HepG2 (cell line): Measurements from ENCODE around the gene GRAMD1A. TPM values are rescaled to one million over a fixed set of nuclear protein-coding genes. Genes with fewer than 3 reads are reported as not detected.

Experiments used
- ARID5B ChIP-seq: IDR thresholded peaks from 2 replicates; pipeline ENCODE4 v1.4.0; 2020; ENCODE audit warnings: mild to moderate bottlenecking, missing genetic modification reagents
- BORCS8-MEF2B ChIP-seq: sonication (generic); formaldehyde crosslinking; IDR thresholded peaks from 2 replicates; pipeline ENCODE4 v1.8.0; 2022; ENCODE audit warnings: mild to moderate bottlenecking, missing genetic modification reagents
- FOXP4 ChIP-seq: sonication (generic); formaldehyde crosslinking; IDR thresholded peaks from 2 replicates; pipeline ENCODE4 v1.4.0; 2020; ENCODE audit warnings: missing genetic modification reagents
- GATAD1 ChIP-seq: IDR thresholded peaks from 2 replicates; pipeline ENCODE4 v1.6.1; 2016; ENCODE audit warnings: missing genetic modification reagents, missing compliant biosample characterization
- GPN1 ChIP-seq: sonication (generic); formaldehyde crosslinking; IDR thresholded peaks from 2 replicates; pipeline ENCODE4 v1.5.1; 2020; ENCODE audit warnings: missing genetic modification reagents, borderline replicate concordance
- GTF2F1 ChIP-seq: fragments of 150-350 bp; IDR thresholded peaks from 2 replicates; pipeline ENCODE4 v1.6.1; 2014; ENCODE audit warnings: low read length
- HOXA5 ChIP-seq: sonication (generic); formaldehyde crosslinking; IDR thresholded peaks from 2 replicates; pipeline ENCODE4 v1.4.0; 2020; ENCODE audit warnings: missing genetic modification reagents
- IRF9 ChIP-seq: sonication (generic); formaldehyde crosslinking; IDR thresholded peaks from 2 replicates; pipeline ENCODE4 v1.8.0; 2022; ENCODE audit warnings: missing genetic modification reagents, mild to moderate bottlenecking, borderline replicate concordance
- MED13 ChIP-seq: sonication (generic); formaldehyde crosslinking; IDR thresholded peaks from 2 replicates; pipeline ENCODE4 v1.5.0; 2020; ENCODE audit warnings: missing genetic modification reagents
- PAXIP1 ChIP-seq: sonication (generic); formaldehyde crosslinking; conservative IDR thresholded peaks from 2 replicates; pipeline ENCODE4 v1.4.0; 2020; ENCODE audit warnings: mild to moderate bottlenecking, missing genetic modification reagents, moderate library complexity
- POGZ ChIP-seq: sonication (generic); formaldehyde crosslinking; IDR thresholded peaks from 2 replicates; pipeline ENCODE4 v1.4.0; 2020; ENCODE audit warnings: mild to moderate bottlenecking, missing genetic modification reagents
- SOX5 ChIP-seq: IDR thresholded peaks from 2 replicates; pipeline ENCODE4 v1.6.1; 2016; ENCODE audit warnings: borderline replicate concordance
- TARDBP ChIP-seq: sonication (generic); formaldehyde crosslinking; IDR thresholded peaks from 2 replicates; pipeline ENCODE4 v1.8.0; 2022; ENCODE audit warnings: mild to moderate bottlenecking, missing genetic modification reagents
- TOPORS ChIP-seq: sonication (generic); formaldehyde crosslinking; IDR thresholded peaks from 2 replicates; pipeline ENCODE4 v1.8.0; 2023; ENCODE audit warnings: mild to moderate bottlenecking, missing genetic modification reagents
- ZBTB20 ChIP-seq: sonication (generic); formaldehyde crosslinking; IDR thresholded peaks from 2 replicates; pipeline ENCODE4 v1.8.1; 2023; ENCODE audit warnings: missing genetic modification reagents, low read depth, mild to moderate bottlenecking, borderline replicate concordance
- ZMYM3 ChIP-seq: sonication (generic); formaldehyde crosslinking; IDR thresholded peaks from 2 replicates; pipeline ENCODE4 v1.5.1; 2020; ENCODE audit warnings: mild to moderate bottlenecking, missing genetic modification reagents
- ZNF234 ChIP-seq: sonication (generic); formaldehyde crosslinking; conservative IDR thresholded peaks from 2 replicates; pipeline ENCODE4 v1.5.1; 2020; ENCODE audit warnings: mild to moderate bottlenecking, missing genetic modification reagents
- ZNF564 ChIP-seq: sonication (generic); formaldehyde crosslinking; IDR thresholded peaks from 2 replicates; pipeline ENCODE4 v1.8.1; 2023; ENCODE audit warnings: mild to moderate bottlenecking, missing genetic modification reagents
- polyA plus RNA-seq, 8 experiments: library from polyadenylated mRNA; depleted of rRNA in 3 of 8; stranded (reverse) in 7 of 8; unstranded in 1 of 8; fragments of >200 nt; fragmentation: Illumina TruSeq in 4 of 8; extraction: Trizol in 4 of 8; gene quantifications; 2 replicates each; pipeline versions ENCODE4 v1.2.1 to v1.2.3, GENCODE V29; 2011 to 2016; ENCODE audit warnings: low read depth in 4 of 8, missing spikeins in 1 of 8, mixed read lengths in 1 of 8; ENCODE audit not compliant: insufficient read depth in 1 of 8
- total RNA-seq, 5 experiments: library from RNA; depleted of rRNA; stranded (reverse); fragments of >200 nt; fragmentation: Illumina TruSeq; extraction: Trizol; gene quantifications; 2 replicates each; pipeline ENCODE4 v1.2.3, GENCODE V29; 2016; ENCODE audit warnings: low read depth in 1 of 5

The GRAMD1A gene
- total and polyA plus RNA-seq, 2 of the 13 experiments (the other 11 are each of a cell fraction or from before 2014, with no cell fraction given) = 14.7 to 181 TPM

GRCh38 chr19:34997071-34997617 is 3.0 kb upstream of the GRAMD1A start (continued):
- peak; percentile 62 for TF ChIP-seq PAXIP1 (CRISPR knock-in tag)
- no peak for TF ChIP-seq IRF9 (CRISPR knock-in tag)
- no peak for TF ChIP-seq ZMYM3 (CRISPR knock-in tag)
- no peak for TF ChIP-seq HOXA5
- peak; percentile 64; the same call in 1 of the 2 replicates for TF ChIP-seq SOX5 (CRISPR knock-in tag)
- no peak for TF ChIP-seq GPN1
- TF ChIP-seq ZBTB20 (CRISPR knock-in tag) = no peak
- no peak for TF ChIP-seq BORCS8-MEF2B (CRISPR knock-in tag)
- no peak for TF ChIP-seq GATAD1 (CRISPR knock-in tag)
- no peak for TF ChIP-seq GTF2F1
- peak; percentile 32; the same call in 1 of the 2 replicates for TF ChIP-seq TARDBP
- TF ChIP-seq ARID5B = 0 out of 2 replicates have a peak, but pooled peaks have one; percentile 2
- TF ChIP-seq MED13 (CRISPR knock-in tag) = no peak
- TF ChIP-seq ZNF564 (CRISPR knock-in tag) = no peak
- TF ChIP-seq ZNF234 = no peak
- TF ChIP-seq TOPORS (CRISPR knock-in tag) = no peak
- TF ChIP-seq FOXP4 (CRISPR knock-in tag) = peak; percentile 58; the same call in 1 of the 2 replicates
- TF ChIP-seq POGZ (CRISPR knock-in tag) = no peak
